Mesenchymal stem cell (in vitro differentiated cells and primary cell): ENCODE measurements around the gene MOB2.
"Not testable (repeated sequence)": the region's sequence is repeated elsewhere in the genome, so short reads cannot be mapped to it uniquely, and the experiment has no call there.

Experiments
- DNase-seq: peaks from one replicate; pipeline ENCODE4 v3.0.0-alpha.2; 2013
- H2AFZ ChIP-seq: one replicate; pipeline ENCODE4 v1.6.1; 2013; ENCODE audit warnings: low read depth, mild to moderate bottlenecking, control low read depth, inconsistent platforms, low read length, moderate library complexity
- H2AK5ac ChIP-seq: 2 replicates; pipeline ENCODE4 v1.6.1; 2013; ENCODE audit warnings: low read length, moderate library complexity, mild to moderate bottlenecking, inconsistent platforms; ENCODE audit not compliant: severe bottlenecking
- H2BK120ac ChIP-seq: one replicate; pipeline ENCODE4 v1.6.1; 2013; ENCODE audit warnings: low read depth, mild to moderate bottlenecking, inconsistent platforms, low read length, moderate library complexity
- H2BK12ac ChIP-seq, 2 experiments: one replicate each; pipeline ENCODE4 v1.6.1; 2013; ENCODE audit warnings: inconsistent platforms in 2 of 2, low read length in 2 of 2, mild to moderate bottlenecking in 2 of 2, moderate library complexity in 2 of 2, control low read depth in 1 of 2
- H2BK15ac ChIP-seq: one replicate; pipeline ENCODE4 v1.6.1; 2013; ENCODE audit warnings: mild to moderate bottlenecking, low read depth, inconsistent platforms; ENCODE audit not compliant: poor library complexity, severe bottlenecking
- H2BK5ac ChIP-seq: 2 replicates; pipeline ENCODE4 v1.6.1; 2013; ENCODE audit warnings: low read depth, mild to moderate bottlenecking, low read length, control low read depth, inconsistent platforms; ENCODE audit not compliant: poor library complexity, severe bottlenecking
- H3K14ac ChIP-seq, 2 experiments: one replicate each; pipeline ENCODE4 v1.6.1; 2013; ENCODE audit warnings: inconsistent platforms in 2 of 2, low read length in 2 of 2, control low read depth in 1 of 2, mild to moderate bottlenecking in 1 of 2, moderate library complexity in 1 of 2
- H3K18ac ChIP-seq, 2 experiments: one replicate each; pipeline ENCODE4 v1.6.1; 2013; ENCODE audit warnings: inconsistent platforms in 2 of 2, low read length in 2 of 2, control low read depth in 1 of 2, low read depth in 1 of 2, mild to moderate bottlenecking in 1 of 2
- H3K23ac ChIP-seq, 2 experiments: one replicate each; pipeline ENCODE4 v1.6.1; 2013; ENCODE audit warnings: inconsistent platforms in 2 of 2, low read length in 2 of 2, mild to moderate bottlenecking in 2 of 2, moderate library complexity in 2 of 2, control low read depth in 1 of 2
- H3K27ac ChIP-seq: 2 replicates; pipeline ENCODE4 v1.5.1; 2013; ENCODE audit warnings: mild to moderate bottlenecking, moderate library complexity, low read length, control low read depth, inconsistent platforms; ENCODE audit not compliant: poor library complexity, severe bottlenecking
- H3K27me3 ChIP-seq, 2 experiments: 2 replicates each; pipeline versions ENCODE4 v1.6.1 to v1.7.0; 2013; ENCODE audit warnings: low read length in 2 of 2, mild to moderate bottlenecking in 2 of 2, moderate library complexity in 2 of 2, control low read depth in 1 of 2, inconsistent platforms in 1 of 2; ENCODE audit not compliant: control insufficient read depth in 1 of 2, insufficient read depth in 1 of 2
- H3K36me3 ChIP-seq, 2 experiments: 2 replicates each; pipeline versions ENCODE4 v1.6.1 to v1.7.0; 2013; ENCODE audit warnings: low read length in 2 of 2, control low read depth in 1 of 2, inconsistent platforms in 1 of 2, low read depth in 1 of 2, mild to moderate bottlenecking in 1 of 2; ENCODE audit not compliant: insufficient read depth in 2 of 2, control insufficient read depth in 1 of 2
- H3K4ac ChIP-seq, 2 experiments: one replicate each; pipeline ENCODE4 v1.6.1; 2013; ENCODE audit warnings: inconsistent platforms in 2 of 2, low read length in 2 of 2, mild to moderate bottlenecking in 2 of 2, moderate library complexity in 2 of 2, control low read depth in 1 of 2, low read depth in 1 of 2
- H3K4me1 ChIP-seq: 2 replicates; pipeline ENCODE4 v1.6.1; 2013; ENCODE audit warnings: low read depth, low read length, control low read depth; ENCODE audit not compliant: control insufficient read depth, insufficient read depth
- H3K4me2 ChIP-seq: 2 replicates; pipeline ENCODE4 v1.6.1; 2013; ENCODE audit warnings: low read length, mild to moderate bottlenecking, inconsistent platforms; ENCODE audit not compliant: poor library complexity, severe bottlenecking
- H3K4me3 ChIP-seq, 2 experiments: 2 replicates each; pipeline versions ENCODE4 v1.5.1 to v1.7.0; 2013; ENCODE audit warnings: low read length in 2 of 2, mild to moderate bottlenecking in 2 of 2, control low read depth in 1 of 2, low read depth in 1 of 2; ENCODE audit not compliant: insufficient read depth in 1 of 2
- H3K79me1 ChIP-seq: replicated peaks from 2 replicates; pipeline ENCODE4 v1.6.1; 2013; ENCODE audit warnings: mild to moderate bottlenecking, control low read depth, low read length, inconsistent platforms; ENCODE audit not compliant: poor library complexity, severe bottlenecking
- H3K9ac ChIP-seq: 2 replicates; pipeline ENCODE4 v1.7.0; 2013; ENCODE audit warnings: mild to moderate bottlenecking, low read length, moderate library complexity
- H3K9me3 ChIP-seq: 2 replicates; pipeline ENCODE4 v1.7.0; 2013; ENCODE audit warnings: mild to moderate bottlenecking, low read length; ENCODE audit not compliant: control insufficient read depth
- H4K8ac ChIP-seq: one replicate; pipeline ENCODE4 v1.6.1; 2013; ENCODE audit warnings: inconsistent platforms, mild to moderate bottlenecking, low read length, moderate library complexity
- H4K91ac ChIP-seq: one replicate; pipeline ENCODE4 v1.6.1; 2013; ENCODE audit warnings: mild to moderate bottlenecking, low read length, inconsistent platforms
- WGBS: methylation state at CpG from one replicate; pipeline ENCODE4 v1.1.7; 2013; ENCODE audit warnings: mixed read lengths; 5-methylcytosine and 5-hydroxymethylcytosine counted together

The MOB2 gene

DNA sequence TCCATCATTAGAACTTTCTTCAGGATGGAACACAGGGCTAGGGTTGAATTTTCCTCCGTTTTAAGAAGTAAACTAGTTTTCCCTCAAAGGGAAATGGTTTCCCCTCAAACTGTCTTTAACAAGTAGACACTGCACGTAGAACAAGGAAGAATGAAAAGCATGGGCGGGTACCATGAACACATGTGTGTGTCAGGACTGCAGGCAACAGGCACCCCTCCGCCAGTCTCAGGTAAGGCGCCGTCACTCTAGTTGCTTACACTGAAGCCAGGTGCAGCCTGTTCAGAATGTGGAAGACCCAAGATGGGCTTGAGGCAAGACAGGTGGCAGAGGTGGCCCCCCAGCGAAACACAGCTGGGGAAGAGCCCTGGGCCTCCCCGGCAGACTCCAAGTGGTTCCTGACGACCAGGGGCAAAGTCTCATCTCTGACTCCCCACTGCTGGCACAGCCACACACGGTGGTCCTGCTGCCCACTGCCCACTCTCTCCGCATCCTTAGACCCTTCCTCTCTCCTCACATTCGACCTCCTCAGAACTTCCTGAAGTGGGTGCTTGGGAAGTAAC lies 25.4 kb upstream of the MOB2 start:
- no peak overlapping the region for H4K91ac ChIP-seq
- H3K9me3 ChIP-seq: no peaks in the 10 kb centered on the region

DNA sequence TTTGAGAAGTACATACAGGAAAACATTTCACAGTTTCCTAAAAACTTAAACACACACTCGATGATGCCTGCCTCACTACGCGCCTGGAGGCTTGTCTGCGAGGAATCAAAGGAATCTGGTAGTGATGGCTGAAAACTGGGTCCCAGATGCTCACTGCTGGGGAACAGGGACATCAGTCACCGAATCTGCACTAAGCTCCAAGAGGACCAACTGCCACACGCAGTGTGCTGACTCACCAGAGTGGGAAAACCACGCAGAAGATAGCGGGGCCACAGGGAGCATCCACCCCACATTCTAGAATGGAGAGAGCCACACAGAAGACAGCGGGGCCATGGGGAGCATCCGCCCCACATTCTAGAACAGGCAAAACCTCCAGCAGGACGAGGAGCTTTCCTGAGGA lies 24.3 kb upstream of the MOB2 start:
- Histone ChIP-seq H3K4me1 (peaks cover 24% of the 10 kb centered on the region), H3K36me3 (peaks cover 0 to 3% of the 10 kb centered on the region in 2 experiments), H3K18ac (no peak overlapping the region), H2BK15ac (no peak overlapping the region), H3K4ac (no peak overlapping the region), H3K4me2 (no peak overlapping the region), H2BK5ac (no peak overlapping the region), H3K14ac (no peak overlapping the region), H4K8ac (no peak overlapping the region), H3K4me3 (no peak overlapping the region), H3K9me3 (no peaks in the 10 kb centered on the region), H2AFZ (no peak overlapping the region), H4K91ac (no peak overlapping the region), H3K23ac (no peak overlapping the region), H3K9ac (no peak overlapping the region), H3K27me3 (no peaks in the 10 kb centered on the region), H2BK120ac (no peak overlapping the region), H3K27ac (no peak overlapping the region), H2BK12ac (no peak overlapping the region), H2AK5ac (no peak overlapping the region), H3K79me1 (peaks cover 55% of the 10 kb centered on the region)
- no peak for DNase-seq
- 76% methylated on average over 11 of the region's 11 CpGs for WGBS

More for the DNA sequence above, 25.4 kb upstream of the MOB2 start:
- Histone ChIP-seq H3K27me3 (no peaks in the 10 kb centered on the region), H3K4me1 (peaks cover 34% of the 10 kb centered on the region), H2BK5ac (no peak overlapping the region), H2BK120ac (no peak overlapping the region), H3K36me3 (peaks cover 0 to 3% of the 10 kb centered on the region in 2 experiments), H3K27ac (no peak overlapping the region), H2AK5ac (no peak overlapping the region), H3K4me3 (no peak overlapping the region), H3K4me2 (no peak overlapping the region), H3K18ac (no peak overlapping the region), H3K9ac (no peak overlapping the region), H3K79me1 (peaks cover 55% of the 10 kb centered on the region), H2AFZ (no peak overlapping the region), H2BK15ac (no peak overlapping the region), H2BK12ac (no peak overlapping the region), H3K23ac (no peak overlapping the region), H3K14ac (no peak overlapping the region), H3K4ac (no peak overlapping the region), H4K8ac (no peak overlapping the region)
- DNase-seq: no peak
- WGBS: 93% methylated on average over 12 of the region's 12 CpGs

DNA sequence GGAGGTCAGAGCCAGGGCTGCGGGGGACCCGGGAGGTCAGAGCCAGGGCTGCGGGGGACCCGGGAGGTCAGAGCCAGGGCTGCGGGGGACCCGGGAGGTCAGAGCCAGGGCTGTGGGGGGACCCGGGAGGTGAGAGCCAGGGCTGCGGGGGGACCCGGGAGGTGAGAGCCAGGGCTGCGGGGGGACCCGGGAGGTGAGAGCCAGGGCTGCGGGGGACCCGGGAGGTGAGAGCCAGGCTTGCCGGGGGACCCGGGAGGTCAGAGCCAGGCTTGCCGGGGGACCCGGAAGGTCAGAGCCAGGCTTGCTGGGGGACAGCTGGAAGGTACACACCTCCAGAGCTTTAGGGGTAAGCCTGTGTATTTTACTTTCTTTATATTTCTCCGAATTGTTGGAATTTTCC lies 23.8 kb upstream of the MOB2 start:
- H2BK120ac ChIP-seq, H4K91ac ChIP-seq, H3K9ac ChIP-seq, H3K36me3 ChIP-seq, H2BK5ac ChIP-seq, H4K8ac ChIP-seq, DNase-seq, H3K4me3 ChIP-seq, H2AFZ ChIP-seq, H3K4me2 ChIP-seq, H2AK5ac ChIP-seq, H3K4ac ChIP-seq, H3K23ac ChIP-seq, H3K14ac ChIP-seq, H3K27ac ChIP-seq, H3K27me3 ChIP-seq, H3K18ac ChIP-seq, H3K9me3 ChIP-seq, H2BK15ac ChIP-seq, H2BK12ac ChIP-seq: not testable (repeated sequence)
- Histone ChIP-seq H3K4me1 (peaks cover 18% of the 10 kb centered on the region), H3K79me1 (peaks cover 54% of the 10 kb centered on the region)
- WGBS: 70% methylated on average over 6 of the region's 18 CpGs

DNA sequence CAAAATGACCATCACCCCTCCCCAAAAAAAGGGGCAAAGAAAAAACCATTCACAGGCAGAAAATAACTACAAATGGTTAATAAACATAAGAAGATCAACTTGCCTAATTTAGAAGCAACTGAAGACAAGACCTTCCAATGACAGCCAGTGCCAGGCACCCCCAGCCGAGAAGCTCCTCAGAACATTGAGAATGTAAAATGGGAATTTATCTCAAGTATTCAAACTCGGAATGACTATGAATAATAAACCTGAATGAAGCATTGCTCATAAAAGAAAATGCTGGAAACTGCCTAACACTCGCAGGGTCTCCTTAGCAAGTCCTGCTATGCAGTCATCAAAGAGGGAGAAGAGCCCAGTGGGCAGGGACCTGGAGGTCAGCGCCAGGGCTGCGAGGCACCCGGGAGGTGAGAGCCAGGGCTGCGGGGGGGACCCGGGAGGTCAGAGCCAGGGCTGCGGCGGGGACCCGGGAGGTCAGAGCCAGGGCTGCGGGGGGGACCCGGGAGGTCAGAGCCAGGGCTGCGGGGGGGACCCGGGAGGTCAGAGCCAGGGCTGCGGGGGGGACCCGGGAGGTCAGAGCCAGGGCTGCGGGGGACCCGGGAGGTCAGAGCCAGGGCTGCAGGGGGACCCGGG lies 23.2 kb upstream of the MOB2 start:
- no peak overlapping the region for H3K4me3 ChIP-seq
- H3K4me1 ChIP-seq: peaks cover 12% of the 10 kb centered on the region
- H3K23ac ChIP-seq: no peak overlapping the region
- H2AFZ ChIP-seq: no peak overlapping the region
- WGBS: 90% methylated on average over 12 of the region's 20 CpGs
- H3K79me1 ChIP-seq: peaks cover 51% of the 10 kb centered on the region
- no peak overlapping the region for H2BK5ac ChIP-seq
- no peak overlapping the region for H2BK120ac ChIP-seq
- H3K9ac ChIP-seq: no peak overlapping the region
- no peak overlapping the region for H2AK5ac ChIP-seq
- H4K8ac ChIP-seq: no peak overlapping the region
- H3K14ac ChIP-seq: no peak overlapping the region
- H3K4me2 ChIP-seq: no peak overlapping the region
- H3K27ac ChIP-seq: no peak overlapping the region
- no peak overlapping the region for H2BK15ac ChIP-seq
- H3K36me3 ChIP-seq: peaks cover 0 to 5% of the 10 kb centered on the region in 2 experiments
- no peaks in the 10 kb centered on the region for H3K9me3 ChIP-seq
- no peak overlapping the region for H3K4ac ChIP-seq
- no peak overlapping the region for H3K18ac ChIP-seq
- no peak overlapping the region for H2BK12ac ChIP-seq
- DNase-seq: no peak
- H3K27me3 ChIP-seq: no peaks in the 10 kb centered on the region
- no peak overlapping the region for H4K91ac ChIP-seq
